SU-DHL-6 (cell line): ENCODE results near the gene TMEM45B.

Experiments used
- CTCF ChIP-seq: fragments of 200-600 bp; sonication (generic); IDR thresholded peaks from one replicate; pipeline ENCODE4 v1.5.1; 2017; ENCODE audit warnings: antibody characterized with exemption, mild to moderate bottlenecking, low read length, moderate library complexity; ENCODE audit not compliant: insufficient read depth, poor library complexity, severe bottlenecking
- EZH2phosphoT487 ChIP-seq: fragments of 200-600 bp; sonication (generic), shearing (Covaris generic); conservative IDR thresholded peaks from 2 replicates; pipeline ENCODE4 v1.6.1; 2018; ENCODE audit warnings: mild to moderate bottlenecking, antibody characterized with exemption, low read length, moderate library complexity, mixed read lengths

GRCh38 chr11:129817534-129818051 is 1.9 kb downstream of the TMEM45B start:
- TF ChIP-seq CTCF = no peak
- no peak for TF ChIP-seq EZH2phosphoT487
